GM13977 (cell line): Measurements from ENCODE around the gene CEP72.

Experiments
- DNase-seq: peaks from one replicate; pipeline ENCODE4 v3.0.0; 2012; ENCODE audit warnings: low spot score
- CTCF ChIP-seq: IDR thresholded peaks from 2 replicates; pipeline ENCODE4 v1.5.1; 2012; ENCODE audit warnings: mild to moderate bottlenecking, control low read depth; ENCODE audit not compliant: insufficient read depth; ENCODE audit errors: extremely low read depth, missing control alignments
- in situ Hi-C: fragments of 300-500 bp; cut with MboI; formaldehyde crosslinking; loops from one replicate; pipeline ENCODE4 v1.12.0; 2022; ENCODE audit warnings: low sequenced_read_pairs, low pct_unique_long_range_greater_than_20kb, mixed read lengths, inconsistent platforms; ENCODE audit not compliant: unreplicated experiment

Gene CEP72

GRCh38 chr5:671459-672328 is 59.6 kb downstream of the CEP72 start:
- peak; percentile 90 for TF ChIP-seq CTCF
- in situ Hi-C loops, result no loop called here
- DNase-seq, result peak; percentile 84

DNA sequence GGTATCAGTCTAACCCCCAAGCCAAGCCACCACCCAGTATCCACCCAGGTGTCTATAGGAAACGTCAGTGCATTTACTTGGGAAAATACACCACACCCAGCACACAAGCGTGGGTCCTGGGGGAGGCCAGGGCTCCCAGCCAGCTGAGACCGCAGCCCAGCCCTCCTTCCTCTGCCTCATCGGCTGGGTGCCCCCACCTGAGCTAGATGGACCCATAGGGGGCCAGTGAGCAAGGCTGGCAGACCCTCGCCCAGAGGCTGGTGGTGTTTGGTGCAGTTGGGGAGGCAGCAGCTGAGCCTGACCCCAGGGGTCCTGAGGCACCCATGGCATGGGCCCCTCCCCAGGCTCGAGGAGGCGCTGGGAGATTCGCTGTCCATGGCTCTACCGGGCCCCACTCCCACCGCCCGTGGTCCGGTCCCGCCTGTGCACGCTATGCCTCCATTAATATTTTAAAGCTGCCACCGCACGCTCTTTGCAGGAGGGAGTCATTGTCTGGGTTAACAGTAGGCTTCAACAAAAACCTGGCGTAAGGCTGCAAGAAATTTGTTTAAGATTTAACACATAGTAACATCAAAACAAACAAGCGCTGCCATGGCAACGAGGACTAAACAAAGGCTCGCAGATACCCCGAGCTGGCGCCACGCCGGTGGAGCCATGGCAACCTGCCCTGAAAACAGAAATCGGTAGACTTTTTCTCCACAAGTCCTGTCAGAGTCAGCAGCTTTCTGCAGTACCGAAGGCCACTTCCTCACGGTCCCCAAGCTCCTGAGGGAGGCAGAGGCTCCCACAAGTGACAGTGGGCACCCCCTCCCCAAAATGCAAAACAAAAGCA is 60.4 kb downstream of the CEP72 start:
- TF ChIP-seq CTCF, result no peak
- peak; percentile 72 for DNase-seq
- in situ Hi-C loops, result no loop called here

DNA sequence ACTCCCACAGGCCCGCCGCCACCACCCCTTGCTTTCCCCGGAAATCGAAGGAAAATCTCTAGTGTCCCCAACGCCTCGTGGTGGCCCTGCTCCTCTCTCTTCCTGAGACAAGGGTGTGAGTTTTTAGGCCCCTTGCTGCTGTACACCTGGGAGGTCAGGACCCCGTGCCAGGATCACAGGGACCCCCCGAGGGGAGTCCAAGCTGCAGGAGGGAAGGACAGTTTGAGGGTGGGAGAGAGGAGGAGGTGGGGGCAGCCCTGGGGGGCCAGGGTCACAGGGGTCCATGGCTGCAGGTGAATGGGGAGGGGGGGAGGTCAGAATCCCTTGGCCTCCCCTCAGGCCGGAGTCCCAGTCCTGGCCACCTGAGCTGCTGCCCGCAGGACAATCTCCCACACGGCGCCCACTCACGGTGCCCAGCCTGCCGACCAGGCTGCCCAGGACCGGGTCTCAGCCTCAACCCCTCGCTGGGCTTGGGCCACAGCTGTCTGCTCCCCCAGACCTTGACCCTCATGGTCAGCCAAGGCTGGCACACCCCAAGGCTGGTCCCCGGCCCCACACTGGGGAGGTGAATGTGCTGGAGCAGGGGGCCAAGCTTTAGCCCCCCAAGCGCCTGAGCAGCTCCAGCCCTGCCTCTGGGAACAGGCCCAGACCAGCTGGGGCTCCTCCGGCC is 61.2 kb downstream of the CEP72 start:
- no peak for DNase-seq
- no peak for TF ChIP-seq CTCF
- in situ Hi-C loops, result no loop called here

DNA sequence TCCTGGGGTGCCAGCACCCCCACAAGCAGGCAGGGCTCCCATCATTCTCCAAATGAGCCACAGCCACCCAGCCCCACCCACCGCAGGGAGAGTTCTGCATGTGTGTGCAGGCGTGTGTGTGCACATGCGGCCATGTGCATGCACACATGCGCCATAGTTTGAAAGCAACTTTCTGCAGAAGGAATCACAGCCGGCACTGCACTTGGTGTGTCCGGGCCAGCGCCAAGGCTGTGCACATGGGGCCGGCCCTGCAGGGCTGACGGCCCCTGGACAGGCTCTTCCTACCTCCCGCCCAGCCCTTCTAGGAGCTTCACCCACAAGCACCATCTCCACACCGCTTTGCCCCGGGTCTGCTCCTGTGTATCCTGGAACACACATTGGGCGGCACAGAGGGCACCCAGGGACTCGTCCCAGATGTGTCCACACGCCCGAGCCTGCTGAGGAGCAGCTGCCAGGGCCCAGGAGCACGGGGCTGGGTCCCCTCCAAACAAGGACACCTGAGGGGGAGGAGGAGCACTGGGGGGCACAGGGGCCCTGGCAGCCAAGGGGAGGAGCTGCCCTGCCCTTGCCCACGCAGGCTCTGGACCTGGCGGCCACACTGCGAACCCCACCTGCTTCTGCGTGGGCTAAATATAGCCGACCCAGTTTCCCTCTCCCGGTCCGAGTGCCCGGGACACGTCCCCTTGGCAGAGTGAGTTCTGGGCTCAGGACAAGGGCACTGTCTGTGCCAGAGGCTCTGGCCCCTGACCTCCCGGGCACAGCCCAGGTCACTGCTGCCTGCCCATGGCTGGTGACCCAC is 61.9 kb downstream of the CEP72 start:
- in situ Hi-C loops, result no loop called here
- TF ChIP-seq CTCF, result no peak
- no peak for DNase-seq

GRCh38 chr5:674630-675011 is 62.5 kb downstream of the CEP72 start:
- no peak for DNase-seq
- no peak for TF ChIP-seq CTCF
- in situ Hi-C loops, result no loop called here
